Calu3 (cell line): ENCODE measurements around the gene MBNL3. TPM values are rescaled to one million over a fixed set of nuclear protein-coding genes. Genes with fewer than 3 reads are reported as not detected.

ENCODE experiments used
- Bru-seq: library from RNA; stranded (reverse); fragments of 400-500 nt; gene quantifications from one replicate; lab custom pipeline; 2021; lab: Mats Ljungman, UMichigan
- BruChase-seq, 2 experiments: library from RNA; stranded (reverse); fragments of 400-500 nt; gene quantifications; one replicate each; lab custom pipeline; 2021; lab: Mats Ljungman, UMichigan
- BruUV-seq: library from RNA; stranded (reverse); fragments of 400-500 nt; replicated peaks from 2 replicates; lab custom pipeline; 2021; lab: Mats Ljungman, UMichigan
- CTCF ChIA-PET: fragments of 300-600 bp; sonication (Branson Sonifier 250); formaldehyde crosslinking; loops from one replicate; lab custom pipeline; 2022; ENCODE audit warnings: antibody characterized with exemption; lab: Charles Lee
- DNase-seq: peaks from one replicate; pipeline ENCODE4 v3.0.0; 2022
- H3K27ac Mint-ChIP-seq: one replicate; pipeline ENCODE4 v1.8.0; 2022; ENCODE audit warnings: mixed read lengths; ENCODE audit not compliant: unreplicated experiment
- H3K27me3 Mint-ChIP-seq: one replicate; pipeline ENCODE4 v1.8.0; 2022; ENCODE audit warnings: mixed read lengths; ENCODE audit not compliant: unreplicated experiment
- H3K36me3 Mint-ChIP-seq: one replicate; pipeline ENCODE4 v1.8.0; 2022; ENCODE audit warnings: mild to moderate bottlenecking, moderate library complexity, mixed read lengths; ENCODE audit not compliant: insufficient read depth, unreplicated experiment
- H3K4me1 Mint-ChIP-seq: one replicate; pipeline ENCODE4 v1.8.0; 2022; ENCODE audit warnings: mild to moderate bottlenecking, low read depth, mixed read lengths; ENCODE audit not compliant: unreplicated experiment
- H3K4me3 Mint-ChIP-seq: one replicate; pipeline ENCODE4 v1.8.0; 2022; ENCODE audit warnings: mild to moderate bottlenecking, low read depth, moderate library complexity, mixed read lengths; ENCODE audit not compliant: unreplicated experiment
- H3K9me3 Mint-ChIP-seq: one replicate; pipeline ENCODE4 v1.8.0; 2022; ENCODE audit warnings: low read depth, mixed read lengths; ENCODE audit not compliant: unreplicated experiment
- CTCF ChIP-seq: fragments of 200-600 bp; IDR thresholded peaks from one replicate; pipeline ENCODE4 v1.8.0; 2022; ENCODE audit warnings: antibody characterized with exemption; ENCODE audit not compliant: unreplicated experiment
- intact Hi-C: fragments of 100-400 bp; cut with micrococcal nuclease; formaldehyde crosslinking; loops from one replicate; pipeline ENCODE4 v1.10.0; 2022; ENCODE audit not compliant: unreplicated experiment
- long read RNA-seq: library from polyadenylated mRNA; stranded (forward); transcript quantifications from one replicate; pipeline ENCODE4 v2.0.0, GENCODE V29; 2022
- total RNA-seq: library from RNA; stranded (reverse); gene quantifications from 2 replicates; pipeline ENCODE4 v1.2.3, GENCODE V29; 2022

MBNL3 gene
- total RNA-seq (18.9 and 21.0 TPM in 2 replicates), Bru-seq, nascent RNA (percentile 62 among the genes with signal in this experiment), BruChase-seq, experiment 1, labeled RNA remaining after a 6-hour chase (percentile 64 among the genes with signal in this experiment), BruChase-seq, experiment 2, labeled RNA remaining after a 2-hour chase (percentile 53 among the genes with signal in this experiment)
- long read RNA-seq, partial matches to known transcripts = 1 of 10 reads
- long read RNA-seq, other reads (novel, unspliced or antisense) = 9 of 10 reads

GRCh38 chrX:132488819-132489577, at the start of gene MBNL3:
MBNL3 (minus strand) TSS chrX:132489038; CDS start chrX:132439611, 49,427 bp downstream.
- Mint-ChIP-seq H3K36me3 (peaks cover 29% of the 10 kb centered on the region), H3K9me3 (no peaks in the 10 kb centered on the region), H3K27me3 (no peaks in the 10 kb centered on the region), H3K4me1 (peaks cover 10% of the 10 kb centered on the region), H3K27ac (peak within 1 kb of the TSS; percentile 79), H3K4me3 (peak within 1 kb of the TSS; percentile 71)
- no TSS peak for BruUV-seq
- TF ChIP-seq CTCF = no peak
- DNase-seq = peak; percentile 69
- intact Hi-C loops = loop anchor here (10.0 kb wide), 1 partner anchor 274 kb away; the partner anchor contains the start of gene RAP2C
- CTCF ChIA-PET = interaction anchor here (1.1 kb wide), 1 partner anchor 196 kb away, joined by 3 read pairs; no protein-coding TSS in a partner anchor

- no peak overlapping the region for H3K4me3 Mint-ChIP-seq
- H3K9me3 Mint-ChIP-seq = no peaks in the 10 kb centered on the region
- CTCF ChIA-PET = no interaction called here
- intact Hi-C loops = loop anchor here (5.0 kb wide), 1 partner anchor 41 kb away; no protein-coding TSS in a partner anchor
- DNase-seq = no peak
- no peaks in the 10 kb centered on the region for H3K27me3 Mint-ChIP-seq
- no peaks in the 10 kb centered on the region for H3K36me3 Mint-ChIP-seq
- TF ChIP-seq CTCF = no peak
- peaks cover 13% of the 10 kb centered on the region for H3K4me1 Mint-ChIP-seq
- no peak overlapping the region for H3K27ac Mint-ChIP-seq
- BruUV-seq = no TSS peak
Measured at GRCh38 chrX:132533409-132533808, 44.6 kb upstream of the MBNL3 start.

GRCh38 chrX:132532913-132533312, 44.1 kb upstream of the MBNL3 start:
- no TSS peak for BruUV-seq

More at GRCh38 chrX:132532913-132533312, 44.1 kb upstream of the MBNL3 start:
- DNase-seq = peak; percentile 1
- TF ChIP-seq CTCF = no peak
- Mint-ChIP-seq H3K36me3 (no peaks in the 10 kb centered on the region), H3K9me3 (no peaks in the 10 kb centered on the region), H3K27ac (no peak overlapping the region), H3K27me3 (no peaks in the 10 kb centered on the region), H3K4me3 (no peak overlapping the region), H3K4me1 (peaks cover 13% of the 10 kb centered on the region)
- CTCF ChIA-PET = no interaction called here
- intact Hi-C loops = loop anchor here (5.0 kb wide), 1 partner anchor 41 kb away; no protein-coding TSS in a partner anchor
